Activated T-cell treated with anti-CD3 and anti-CD28 coated beads, Interleukin-2, amount 50 U/mL, for 4 hours (primary cell): ENCODE measurements around the gene MLLT1. TPM values are rescaled to one million over a fixed set of nuclear protein-coding genes. Genes with fewer than 3 reads are reported as not detected.

Experiments
- ATAC-seq, 2 donors: fragments of 200-7000 bp; cut with Tn5 transposase; one replicate each; pipeline ENCODE4 v1.10.0; 2021
- DNase-seq: peaks from one replicate; pipeline ENCODE4 v3.0.0-alpha.2; 2020
- H3K27me3 Mint-ChIP-seq: one replicate; pipeline ENCODE4 v1.8.0; 2021; ENCODE audit warnings: low read depth, mixed read lengths
- H3K36me3 Mint-ChIP-seq: one replicate; pipeline ENCODE4 v1.8.0; 2022; ENCODE audit warnings: mixed read lengths; ENCODE audit not compliant: insufficient read depth
- H3K4me1 Mint-ChIP-seq: one replicate; pipeline ENCODE4 v1.8.0; 2021; ENCODE audit warnings: low read depth, mixed read lengths
- H3K4me3 Mint-ChIP-seq: one replicate; pipeline ENCODE4 v1.8.0; 2021; ENCODE audit warnings: mild to moderate bottlenecking, moderate library complexity, mixed read lengths
- H3K9me3 Mint-ChIP-seq: one replicate; pipeline ENCODE4 v1.8.0; 2021; ENCODE audit warnings: mixed read lengths
- total RNA-seq, 3 donors: library from RNA; stranded (reverse); gene quantifications; one replicate each; pipeline ENCODE4 v1.2.1, GENCODE V29; 2021

The MLLT1 gene
- total RNA-seq, 3 donors from 2014 or later: 105 to 118 (median 109) TPM

GRCh38 chr19:6220385-6221191, 59.2 kb downstream of the MLLT1 start:
- ATAC-seq: no peak
- no peak overlapping the region for H3K4me3 Mint-ChIP-seq

GRCh38 chr19:6219586-6220290, 60.0 kb downstream of the MLLT1 start:
- peaks cover 2% of the 10 kb centered on the region for H3K36me3 Mint-ChIP-seq
- no peaks in the 10 kb centered on the region for H3K4me1 Mint-ChIP-seq
- no peaks in the 10 kb centered on the region for H3K27me3 Mint-ChIP-seq
- no peak overlapping the region for H3K4me3 Mint-ChIP-seq
- ATAC-seq (no peak), DNase-seq (no peak)
- H3K9me3 Mint-ChIP-seq: no peaks in the 10 kb centered on the region

More at GRCh38 chr19:6220385-6221191, 59.2 kb downstream of the MLLT1 start:
- no peaks in the 10 kb centered on the region for H3K4me1 Mint-ChIP-seq
- no peak for DNase-seq
- no peaks in the 10 kb centered on the region for H3K9me3 Mint-ChIP-seq
- peaks cover 2% of the 10 kb centered on the region for H3K36me3 Mint-ChIP-seq
- no peaks in the 10 kb centered on the region for H3K27me3 Mint-ChIP-seq

DNA sequence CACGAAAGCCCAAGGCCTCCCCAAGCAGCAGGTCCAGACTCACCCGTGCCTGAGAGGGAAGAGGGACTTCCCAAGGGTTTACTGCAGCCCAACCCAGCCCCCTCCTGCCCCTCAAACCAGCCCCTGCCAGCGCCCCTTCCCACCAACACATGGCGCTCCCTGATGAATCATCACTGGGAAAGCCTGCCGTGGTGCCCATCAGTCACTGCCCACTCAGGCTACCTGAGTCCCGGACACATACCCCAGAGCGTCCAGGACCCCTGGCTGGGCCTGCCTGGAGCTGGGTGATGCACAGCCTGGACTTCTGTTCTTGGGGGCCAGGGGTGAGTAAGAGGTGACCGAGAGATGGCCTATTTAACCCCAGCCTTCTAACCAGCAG, 60.6 kb downstream of the MLLT1 start:
- ATAC-seq (no peak), DNase-seq (no peak)
- Mint-ChIP-seq H3K4me3 (no peak overlapping the region), H3K27me3 (no peaks in the 10 kb centered on the region), H3K4me1 (no peaks in the 10 kb centered on the region), H3K36me3 (peaks cover 2% of the 10 kb centered on the region), H3K9me3 (no peaks in the 10 kb centered on the region)

DNA sequence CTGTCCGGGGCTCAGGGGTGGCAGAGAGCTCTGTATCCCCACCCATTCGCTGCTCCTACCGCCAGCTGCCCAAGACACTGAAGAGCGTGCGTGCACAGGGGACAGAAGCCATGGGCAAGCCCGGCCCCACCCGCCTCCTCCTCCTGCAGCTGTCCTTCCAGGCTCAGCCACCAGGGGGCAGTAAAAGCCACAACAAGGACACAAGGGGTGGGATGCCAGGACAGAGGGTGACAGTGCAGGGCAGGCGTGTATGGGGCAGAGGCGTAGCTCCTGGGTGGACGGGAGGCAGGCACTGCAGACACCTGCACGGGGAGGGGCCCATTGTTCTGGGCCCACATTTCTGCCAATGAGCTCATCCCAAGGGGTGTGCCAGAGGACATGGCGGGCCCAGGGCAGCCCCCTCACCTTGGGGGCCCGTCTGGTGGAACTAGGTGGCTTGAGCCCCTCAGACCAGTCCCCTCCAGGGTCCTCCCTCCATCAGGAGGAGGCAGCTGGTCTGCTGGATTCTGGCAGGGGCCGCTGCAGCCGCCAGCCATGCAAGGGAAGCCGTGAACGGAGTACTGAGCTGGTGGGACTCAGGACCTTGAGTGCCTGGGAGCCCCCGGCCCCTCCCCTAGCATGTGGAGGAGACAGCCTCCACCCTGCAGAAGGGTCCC, 61.2 kb downstream of the MLLT1 start:
- peak; percentile 81 to 88 for ATAC-seq
- Mint-ChIP-seq H3K36me3 (peaks cover 2% of the 10 kb centered on the region), H3K4me1 (no peaks in the 10 kb centered on the region), H3K9me3 (no peaks in the 10 kb centered on the region), H3K4me3 (no peak overlapping the region), H3K27me3 (no peaks in the 10 kb centered on the region)
- DNase-seq: peak; percentile 82

DNA sequence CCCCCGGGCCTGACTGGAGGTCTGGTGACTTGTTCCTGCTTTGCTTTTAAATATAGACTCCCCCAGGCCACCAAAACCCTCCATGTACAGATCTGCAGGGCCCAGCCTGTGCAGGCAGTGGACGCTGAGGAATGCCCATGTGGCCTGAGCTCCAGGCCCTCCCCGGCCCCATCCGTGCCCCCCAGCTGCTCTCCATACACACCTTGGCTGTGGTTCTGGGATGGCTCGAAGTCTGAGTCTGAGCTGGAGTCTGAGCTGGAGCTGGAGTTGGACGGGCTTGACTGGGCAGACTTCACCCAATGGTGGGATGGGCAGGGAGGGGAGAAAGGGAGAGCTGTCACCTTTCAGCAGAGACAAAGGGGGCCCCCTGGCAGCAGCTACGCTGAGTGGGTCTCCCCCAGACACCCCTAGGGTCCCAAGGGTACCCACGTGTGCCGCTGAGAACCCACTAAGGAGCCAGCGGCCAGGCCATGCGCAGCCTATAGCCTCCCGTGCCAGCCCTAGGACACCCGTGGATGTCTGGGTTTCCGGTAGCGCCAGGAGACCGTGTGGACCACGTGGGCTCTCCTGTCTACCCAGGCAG, 61.9 kb downstream of the MLLT1 start:
- no peak for ATAC-seq
- Mint-ChIP-seq H3K9me3 (no peaks in the 10 kb centered on the region), H3K4me3 (no peak overlapping the region), H3K27me3 (no peaks in the 10 kb centered on the region), H3K4me1 (no peaks in the 10 kb centered on the region), H3K36me3 (peaks cover 2% of the 10 kb centered on the region)
- DNase-seq: no peak

DNA sequence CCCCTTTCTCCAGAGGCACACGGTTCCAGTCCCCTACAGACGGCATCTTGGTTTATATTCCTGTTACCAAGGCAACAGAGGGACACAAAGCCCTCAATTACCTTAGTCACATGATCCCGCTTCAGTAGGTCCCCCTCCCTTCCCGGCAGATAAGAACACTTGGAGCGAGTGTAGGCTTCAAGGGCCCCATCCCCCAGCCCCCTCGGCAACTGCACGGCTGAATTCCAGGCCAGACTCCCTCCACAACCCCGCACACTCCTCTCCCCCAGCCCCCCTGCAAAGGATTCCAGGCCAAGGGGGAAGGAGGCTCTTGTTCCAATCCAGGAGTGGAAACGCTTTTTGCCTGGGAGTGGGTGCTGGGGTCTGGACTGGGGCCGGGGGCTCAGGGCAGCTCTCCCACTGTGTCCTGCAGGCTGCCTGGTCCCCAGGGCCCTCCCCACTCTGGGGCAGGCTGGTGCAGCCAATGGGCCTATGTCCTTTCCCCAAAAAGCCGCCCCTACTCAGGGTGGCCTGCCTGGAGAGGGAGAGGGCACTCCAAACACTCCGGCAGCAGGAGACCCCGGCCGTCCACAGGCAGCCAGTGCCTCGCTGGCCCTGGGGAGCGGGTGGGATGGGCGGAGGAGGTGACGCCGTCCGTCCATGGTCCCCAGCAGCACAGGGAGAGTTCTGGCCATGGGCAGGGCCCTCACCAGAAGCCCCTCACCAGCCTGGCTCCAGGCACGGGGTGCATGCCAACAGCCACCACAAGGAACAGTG, 62.6 kb downstream of the MLLT1 start:
- ATAC-seq: no peak
- no peak for DNase-seq
- no peaks in the 10 kb centered on the region for H3K27me3 Mint-ChIP-seq
- peaks cover 4% of the 10 kb centered on the region for H3K36me3 Mint-ChIP-seq
- no peaks in the 10 kb centered on the region for H3K4me1 Mint-ChIP-seq
- H3K9me3 Mint-ChIP-seq: no peaks in the 10 kb centered on the region
- no peak overlapping the region for H3K4me3 Mint-ChIP-seq

DNA sequence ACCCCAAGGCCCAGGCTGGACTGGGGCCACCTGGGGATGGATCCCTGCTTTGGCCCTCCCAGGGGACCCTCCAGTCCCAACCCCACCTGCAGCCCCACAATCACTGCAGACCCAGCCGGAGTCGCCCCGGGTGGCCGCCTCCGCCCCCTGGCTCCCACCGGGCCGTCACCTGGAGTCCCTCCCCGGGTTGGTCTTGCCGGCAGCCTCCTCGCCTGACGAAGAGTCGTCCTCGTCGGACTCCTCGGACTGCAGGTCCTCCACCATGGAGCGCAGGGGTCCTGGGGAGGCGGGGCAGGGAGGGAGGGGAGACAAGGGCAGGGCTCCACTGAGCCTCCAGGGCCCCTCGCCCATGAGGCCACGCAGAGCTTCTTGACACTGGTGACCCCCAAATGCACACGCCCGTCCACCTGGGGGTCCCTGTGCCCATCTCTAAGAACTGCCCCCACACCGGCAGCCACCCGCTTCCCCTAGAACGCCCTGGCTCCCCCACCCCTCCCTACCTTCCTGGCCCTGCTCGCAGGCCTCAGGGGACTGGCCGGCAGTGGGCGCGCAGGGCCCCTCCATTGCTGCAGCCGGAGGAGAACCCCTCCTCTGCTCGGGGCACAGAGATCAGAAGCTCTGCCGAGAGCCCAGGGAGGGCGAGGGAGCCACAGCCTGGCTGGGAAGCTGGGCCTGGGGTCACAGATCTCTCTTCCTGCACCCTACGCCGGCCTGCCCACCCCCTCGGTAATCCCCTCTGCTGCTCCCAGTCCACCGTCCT, 63.4 kb downstream of the MLLT1 start:
- ATAC-seq (no peak), DNase-seq (no peak)
- peaks cover 8% of the 10 kb centered on the region for H3K36me3 Mint-ChIP-seq
- no peaks in the 10 kb centered on the region for H3K27me3 Mint-ChIP-seq
- H3K9me3 Mint-ChIP-seq: no peaks in the 10 kb centered on the region
- no peaks in the 10 kb centered on the region for H3K4me1 Mint-ChIP-seq
- no peak overlapping the region for H3K4me3 Mint-ChIP-seq

DNA sequence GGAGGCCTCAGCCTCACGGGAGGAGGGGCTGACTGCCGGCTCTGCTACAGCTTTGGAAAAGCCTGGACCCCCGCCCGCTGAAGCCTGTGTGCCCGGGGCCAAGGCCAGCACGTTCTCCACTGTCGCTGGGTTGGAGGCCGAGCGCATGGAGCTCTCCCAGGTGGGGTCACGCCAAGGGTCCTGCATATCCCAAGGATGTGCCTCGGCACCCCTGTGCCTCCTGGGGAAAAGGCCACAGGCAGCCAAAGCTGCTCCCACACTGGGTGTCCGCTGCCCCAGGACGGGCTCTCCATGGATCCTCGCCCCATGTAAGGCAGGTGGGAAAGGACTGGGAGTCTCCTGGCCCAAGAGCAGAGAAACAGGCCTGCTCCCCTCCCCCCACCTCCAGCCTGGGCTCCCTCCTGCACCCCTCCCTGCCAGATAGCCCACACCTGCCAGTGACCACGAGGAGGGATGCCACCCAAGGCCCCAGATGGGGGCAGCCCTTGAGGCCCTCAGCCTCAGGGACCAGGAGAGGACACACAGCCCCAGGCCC, 64.0 kb downstream of the MLLT1 start:
- H3K4me3 Mint-ChIP-seq: no peak overlapping the region
- ATAC-seq: no peak
- DNase-seq: no peak
- H3K36me3 Mint-ChIP-seq: peaks cover 8% of the 10 kb centered on the region
- no peaks in the 10 kb centered on the region for H3K9me3 Mint-ChIP-seq
- no peaks in the 10 kb centered on the region for H3K4me1 Mint-ChIP-seq
- H3K27me3 Mint-ChIP-seq: no peaks in the 10 kb centered on the region

DNA sequence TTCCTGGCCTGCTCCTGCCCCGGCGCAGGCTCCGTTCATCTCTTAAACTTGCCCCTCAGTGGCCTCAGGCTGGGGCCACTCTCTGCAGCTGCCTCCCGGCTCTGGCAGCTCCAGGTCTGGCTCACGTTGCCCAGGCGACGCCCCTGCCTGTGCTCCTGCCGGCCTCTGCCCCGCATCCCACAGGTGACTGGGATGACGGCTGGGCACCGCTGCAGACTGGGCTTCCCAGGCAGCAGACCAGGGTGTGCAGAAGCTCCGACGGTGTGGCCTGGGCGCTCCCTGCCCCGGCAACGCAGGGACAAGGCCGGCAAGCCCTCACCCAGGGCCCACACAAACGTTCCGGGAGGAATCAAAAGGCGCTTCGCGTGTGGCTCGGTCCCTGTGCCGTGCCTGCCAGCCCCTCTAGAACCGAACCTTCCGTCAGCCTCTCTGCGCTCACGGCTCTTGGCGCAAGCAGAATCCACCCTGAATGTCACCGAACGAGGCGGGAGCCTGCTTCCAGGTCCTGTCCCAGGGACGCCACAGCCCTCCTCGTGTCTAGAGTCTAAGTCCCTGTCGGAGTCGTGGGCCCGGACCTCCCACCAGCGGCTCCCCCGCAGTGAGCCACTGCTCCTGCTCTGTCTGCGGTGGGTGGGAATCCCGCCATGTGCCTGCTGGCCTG, 64.8 kb downstream of the MLLT1 start:
- no peaks in the 10 kb centered on the region for H3K9me3 Mint-ChIP-seq
- no peak for ATAC-seq
- no peaks in the 10 kb centered on the region for H3K27me3 Mint-ChIP-seq
- H3K4me1 Mint-ChIP-seq: no peaks in the 10 kb centered on the region
- no peak overlapping the region for H3K4me3 Mint-ChIP-seq
- H3K36me3 Mint-ChIP-seq: peaks cover 10% of the 10 kb centered on the region
- no peak for DNase-seq

DNA sequence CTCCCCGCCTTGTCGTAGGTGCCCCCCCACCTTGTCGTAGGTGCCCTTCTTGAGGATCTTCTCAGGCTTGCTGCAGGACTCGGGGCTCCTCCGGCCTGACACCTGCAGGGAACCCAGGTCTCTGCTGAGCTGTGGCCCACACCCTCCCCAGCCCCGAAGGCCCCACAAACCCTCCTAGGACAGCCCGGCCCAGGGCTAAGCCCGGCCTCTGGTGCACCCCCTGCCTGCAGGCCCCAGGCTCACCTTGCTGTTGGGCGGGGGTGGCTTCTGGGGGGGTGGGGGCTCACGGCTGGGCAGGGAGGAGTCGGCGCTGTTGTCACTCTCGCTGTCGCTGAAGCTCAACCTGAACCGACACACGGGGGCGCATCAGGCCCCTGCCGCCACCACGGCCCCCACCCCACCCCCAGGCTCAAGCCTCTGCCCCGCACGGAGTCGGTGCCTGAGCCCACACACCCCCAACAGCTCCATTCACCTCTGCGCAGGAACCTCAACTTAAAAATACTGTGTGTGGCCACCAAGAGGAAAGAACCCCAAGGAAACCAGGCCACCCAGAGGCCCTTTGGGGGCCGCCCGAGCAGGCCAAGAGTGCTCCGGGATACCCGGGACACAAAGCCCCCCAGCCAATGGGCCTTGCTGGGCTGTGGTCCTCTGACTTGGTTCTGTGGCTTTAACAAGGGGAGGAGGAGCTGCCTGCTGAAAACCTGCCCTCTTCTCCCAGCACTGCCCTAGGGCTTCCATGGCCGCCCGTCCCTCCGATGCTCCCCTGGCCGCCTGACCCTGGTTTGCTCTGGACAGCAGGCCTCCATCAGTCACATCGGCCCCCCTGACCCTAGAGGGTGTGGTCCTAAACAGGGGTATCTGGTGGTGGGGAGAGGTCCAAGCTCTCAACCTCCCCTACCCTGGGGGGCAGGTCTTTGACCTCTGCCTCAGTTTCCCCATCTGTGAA, 65.8 kb downstream of the MLLT1 start:
- ATAC-seq (no peak), DNase-seq (no peak)
- Mint-ChIP-seq H3K4me3 (no peak overlapping the region), H3K36me3 (peaks cover 10% of the 10 kb centered on the region), H3K4me1 (no peaks in the 10 kb centered on the region), H3K9me3 (no peaks in the 10 kb centered on the region), H3K27me3 (no peaks in the 10 kb centered on the region)

DNA sequence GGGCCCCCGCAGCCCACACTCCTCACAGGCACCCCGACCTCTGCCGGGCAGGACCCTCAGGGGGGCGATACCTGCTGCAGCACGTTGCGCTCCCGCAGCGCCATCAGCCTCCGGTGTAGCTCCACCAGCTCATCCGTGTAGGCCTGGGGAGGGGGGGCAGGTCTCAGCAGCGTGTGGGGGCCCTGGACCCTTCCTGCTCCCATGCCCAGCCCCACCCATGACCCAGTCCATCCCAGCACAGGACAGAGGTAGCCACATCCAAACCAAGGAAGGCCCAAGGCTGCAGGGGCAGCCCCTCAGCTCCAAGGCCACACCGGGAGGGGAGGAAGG, 66.5 kb downstream of the MLLT1 start:
- H3K4me1 Mint-ChIP-seq: no peaks in the 10 kb centered on the region
- H3K9me3 Mint-ChIP-seq: no peaks in the 10 kb centered on the region
- no peak overlapping the region for H3K4me3 Mint-ChIP-seq
- peaks cover 8% of the 10 kb centered on the region for H3K36me3 Mint-ChIP-seq
- ATAC-seq (no peak), DNase-seq (peak; percentile 4)
- H3K27me3 Mint-ChIP-seq: no peaks in the 10 kb centered on the region
